K562 (cell line): ENCODE results near the gene SLC22A23. TPM values are rescaled to one million over a fixed set of nuclear protein-coding genes. Genes with fewer than 3 reads are reported as not detected.

Source experiments
- ETS2 ChIP-seq: IDR thresholded peaks from 2 replicates; pipeline ENCODE4 v1.6.1; 2016; ENCODE audit warnings: borderline replicate concordance, missing genetic modification characterization, mild to moderate bottlenecking, moderate library complexity, missing compliant biosample characterization; ENCODE audit not compliant: poor library complexity, severe bottlenecking
- GTF2A2 ChIP-seq: IDR thresholded peaks from 2 replicates; pipeline ENCODE4 v1.6.1; 2016; ENCODE audit warnings: mild to moderate bottlenecking, missing genetic modification characterization, missing compliant biosample characterization
- HES1 ChIP-seq: fragments of 450-650 bp; IDR thresholded peaks from 2 replicates; pipeline ENCODE4 v1.6.1; 2016; ENCODE audit warnings: low read depth, mild to moderate bottlenecking, moderate library complexity
- HIVEP1 ChIP-seq: fragments of 250-450 bp; sonication (Bioruptor Pico); IDR thresholded peaks from 2 replicates; pipeline ENCODE4 v1.4.0; 2020; ENCODE audit warnings: mild to moderate bottlenecking
- NCOA6 ChIP-seq: fragments of 450-650 bp; IDR thresholded peaks from 2 replicates; pipeline ENCODE4 v1.6.1; 2017; ENCODE audit warnings: mild to moderate bottlenecking
- NEUROD1 ChIP-seq: fragments of 150-350 bp; IDR thresholded peaks from 2 replicates; pipeline ENCODE4 v1.6.1; 2014; ENCODE audit warnings: borderline replicate concordance, low read length, low read depth; ENCODE audit not compliant: partially characterized antibody
- NR3C1 ChIP-seq: sonication (generic); formaldehyde crosslinking; IDR thresholded peaks from 2 replicates; pipeline ENCODE4 v1.8.1; 2022; ENCODE audit warnings: missing genetic modification reagents
- POLR2AphosphoS5 ChIP-seq: IDR thresholded peaks from 2 replicates; pipeline ENCODE4 v1.6.1; 2011; ENCODE audit warnings: mild to moderate bottlenecking, low read depth, low read length, moderate library complexity; ENCODE audit not compliant: control insufficient read depth, insufficient read depth
- STAT5B ChIP-seq: fragments of 250-450 bp; sonication (Bioruptor Pico); IDR thresholded peaks from 2 replicates; pipeline ENCODE4 v1.8.0; 2021; ENCODE audit warnings: mild to moderate bottlenecking, inconsistent platforms
- TARDBP ChIP-seq: fragments of 450-650 bp; IDR thresholded peaks from 2 replicates; pipeline ENCODE4 v1.6.1; 2016
- TRIM28 ChIP-seq: fragments of 450-650 bp; IDR thresholded peaks from 2 replicates; pipeline ENCODE4 v1.6.1; 2017
- ZBTB9 ChIP-seq: fragments of 450-650 bp; formaldehyde crosslinking; IDR thresholded peaks from 2 replicates; pipeline ENCODE4 v1.4.0; 2020; ENCODE audit warnings: mild to moderate bottlenecking, moderate library complexity
- ZC3H11A ChIP-seq: IDR thresholded peaks from 2 replicates; pipeline ENCODE4 v1.6.1; 2012; ENCODE audit warnings: low read depth, low read length, improper control_type of control experiment
- ZNF696 ChIP-seq: fragments of 250-450 bp; sonication (Bioruptor Pico); conservative IDR thresholded peaks from 2 replicates; pipeline ENCODE4 v1.4.0; 2020; ENCODE audit warnings: mild to moderate bottlenecking, moderate library complexity
- ZNF75A ChIP-seq: fragments of 450-650 bp; formaldehyde crosslinking; IDR thresholded peaks from 2 replicates; pipeline ENCODE4 v1.4.0; 2020; ENCODE audit warnings: mild to moderate bottlenecking
- polyA plus RNA-seq, 8 experiments: library from polyadenylated mRNA; depleted of rRNA in 4 of 8; stranded (reverse) in 5 of 8; unstranded in 3 of 8; fragments of >200 nt; fragmentation: Nextera tagmentation in 2 of 8; fragmentation: Illumina TruSeq in 1 of 8; extraction: Ambion mirVana in 2 of 8; extraction: Trizol in 1 of 8; gene quantifications; 2 replicates each; pipeline versions ENCODE4 v1.2.1 to v1.2.3, GENCODE V29; 2011 to 2014; ENCODE audit warnings: inconsistent platforms in 1 of 8, missing spikeins in 1 of 8
- total RNA-seq, 7 experiments: library from RNA; depleted of rRNA in 6 of 7; stranded (reverse); fragments of >200 nt in 6 of 7; fragmentation: Illumina TruSeq in 2 of 7; extraction: Trizol in 2 of 7; gene quantifications; 2 replicates each; pipeline versions ENCODE4 v1.2.1 to v1.2.3, GENCODE V29; 2011 to 2021; ENCODE audit warnings: low replicate concordance in 1 of 7
- TF ChIP-seq, protein P1 (sequence below): sonication (generic); formaldehyde crosslinking; IDR thresholded peaks from 2 replicates; pipeline ENCODE4 v1.8.0; 2023; ENCODE audit warnings: mild to moderate bottlenecking, missing genetic modification reagents
- TF ChIP-seq, protein P2 (sequence below): fragments of 450-650 bp; IDR thresholded peaks from one replicate; pipeline ENCODE4 v1.6.1; 2018; ENCODE audit warnings: mild to moderate bottlenecking, moderate library complexity; ENCODE audit not compliant: partially characterized antibody
- TF ChIP-seq, protein P3 (sequence below): sonication (generic); formaldehyde crosslinking; IDR thresholded peaks from 2 replicates; pipeline ENCODE4 v1.9.0; 2022; ENCODE audit warnings: mild to moderate bottlenecking, missing genetic modification reagents
- TF ChIP-seq, protein P4 (sequence below): sonication (generic); IDR thresholded peaks from 2 replicates; pipeline ENCODE4 v1.6.1; 2016

SLC22A23 gene
- total and polyA plus RNA-seq, 9 of the 15 experiments (the other 6 are each of a cell fraction or from before 2014, with no cell fraction given) = 0.30 to 8.7 (median 2.5) TPM

GRCh38 chr6:3324262-3324942, 132.4 kb downstream of the SLC22A23 start (continued):
- TF ChIP-seq, protein P1, sequence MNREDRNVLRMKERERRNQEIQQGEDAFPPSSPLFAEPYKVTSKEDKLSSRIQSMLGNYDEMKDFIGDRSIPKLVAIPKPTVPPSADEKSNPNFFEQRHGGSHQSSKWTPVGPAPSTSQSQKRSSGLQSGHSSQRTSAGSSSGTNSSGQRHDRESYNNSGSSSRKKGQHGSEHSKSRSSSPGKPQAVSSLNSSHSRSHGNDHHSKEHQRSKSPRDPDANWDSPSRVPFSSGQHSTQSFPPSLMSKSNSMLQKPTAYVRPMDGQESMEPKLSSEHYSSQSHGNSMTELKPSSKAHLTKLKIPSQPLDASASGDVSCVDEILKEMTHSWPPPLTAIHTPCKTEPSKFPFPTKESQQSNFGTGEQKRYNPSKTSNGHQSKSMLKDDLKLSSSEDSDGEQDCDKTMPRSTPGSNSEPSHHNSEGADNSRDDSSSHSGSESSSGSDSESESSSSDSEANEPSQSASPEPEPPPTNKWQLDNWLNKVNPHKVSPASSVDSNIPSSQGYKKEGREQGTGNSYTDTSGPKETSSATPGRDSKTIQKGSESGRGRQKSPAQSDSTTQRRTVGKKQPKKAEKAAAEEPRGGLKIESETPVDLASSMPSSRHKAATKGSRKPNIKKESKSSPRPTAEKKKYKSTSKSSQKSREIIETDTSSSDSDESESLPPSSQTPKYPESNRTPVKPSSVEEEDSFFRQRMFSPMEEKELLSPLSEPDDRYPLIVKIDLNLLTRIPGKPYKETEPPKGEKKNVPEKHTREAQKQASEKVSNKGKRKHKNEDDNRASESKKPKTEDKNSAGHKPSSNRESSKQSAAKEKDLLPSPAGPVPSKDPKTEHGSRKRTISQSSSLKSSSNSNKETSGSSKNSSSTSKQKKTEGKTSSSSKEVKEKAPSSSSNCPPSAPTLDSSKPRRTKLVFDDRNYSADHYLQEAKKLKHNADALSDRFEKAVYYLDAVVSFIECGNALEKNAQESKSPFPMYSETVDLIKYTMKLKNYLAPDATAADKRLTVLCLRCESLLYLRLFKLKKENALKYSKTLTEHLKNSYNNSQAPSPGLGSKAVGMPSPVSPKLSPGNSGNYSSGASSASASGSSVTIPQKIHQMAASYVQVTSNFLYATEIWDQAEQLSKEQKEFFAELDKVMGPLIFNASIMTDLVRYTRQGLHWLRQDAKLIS = no peak
- no peak for TF ChIP-seq STAT5B (CRISPR knock-in tag)
- no peak for TF ChIP-seq HES1
- TF ChIP-seq ETS2 (tag) = no peak
- TF ChIP-seq ZNF75A = no peak
- TF ChIP-seq ZBTB9 = no peak
- TF ChIP-seq TRIM28 = 0 out of 2 replicates have a peak, but pooled peaks have one; percentile 36
- TF ChIP-seq, protein P2, sequence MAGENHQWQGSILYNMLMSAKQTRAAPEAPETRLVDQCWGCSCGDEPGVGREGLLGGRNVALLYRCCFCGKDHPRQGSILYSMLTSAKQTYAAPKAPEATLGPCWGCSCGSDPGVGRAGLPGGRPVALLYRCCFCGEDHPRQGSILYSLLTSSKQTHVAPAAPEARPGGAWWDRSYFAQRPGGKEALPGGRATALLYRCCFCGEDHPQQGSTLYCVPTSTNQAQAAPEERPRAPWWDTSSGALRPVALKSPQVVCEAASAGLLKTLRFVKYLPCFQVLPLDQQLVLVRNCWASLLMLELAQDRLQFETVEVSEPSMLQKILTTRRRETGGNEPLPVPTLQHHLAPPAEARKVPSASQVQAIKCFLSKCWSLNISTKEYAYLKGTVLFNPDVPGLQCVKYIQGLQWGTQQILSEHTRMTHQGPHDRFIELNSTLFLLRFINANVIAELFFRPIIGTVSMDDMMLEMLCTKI = no peak
- TF ChIP-seq ZC3H11A = no peak
- TF ChIP-seq GTF2A2 (tag) = no peak
- TF ChIP-seq, protein P3, sequence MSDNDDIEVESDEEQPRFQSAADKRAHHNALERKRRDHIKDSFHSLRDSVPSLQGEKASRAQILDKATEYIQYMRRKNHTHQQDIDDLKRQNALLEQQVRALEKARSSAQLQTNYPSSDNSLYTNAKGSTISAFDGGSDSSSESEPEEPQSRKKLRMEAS (CRISPR knock-in tag) = peak; percentile 67; the same call in 1 of the 2 replicates
- peak; percentile 47 for TF ChIP-seq NEUROD1
- 0 out of 2 replicates have a peak, but pooled peaks have one; percentile 61 for TF ChIP-seq TARDBP
- no peak for TF ChIP-seq NCOA6
- TF ChIP-seq, protein P4, sequence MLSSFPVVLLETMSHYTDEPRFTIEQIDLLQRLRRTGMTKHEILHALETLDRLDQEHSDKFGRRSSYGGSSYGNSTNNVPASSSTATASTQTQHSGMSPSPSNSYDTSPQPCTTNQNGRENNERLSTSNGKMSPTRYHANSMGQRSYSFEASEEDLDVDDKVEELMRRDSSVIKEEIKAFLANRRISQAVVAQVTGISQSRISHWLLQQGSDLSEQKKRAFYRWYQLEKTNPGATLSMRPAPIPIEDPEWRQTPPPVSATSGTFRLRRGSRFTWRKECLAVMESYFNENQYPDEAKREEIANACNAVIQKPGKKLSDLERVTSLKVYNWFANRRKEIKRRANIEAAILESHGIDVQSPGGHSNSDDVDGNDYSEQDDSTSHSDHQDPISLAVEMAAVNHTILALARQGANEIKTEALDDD = peak; percentile 92
- no peak for TF ChIP-seq ZNF696 (CRISPR knock-in tag)
- no peak for TF ChIP-seq NR3C1
- no peak for TF ChIP-seq POLR2AphosphoS5
- no peak for TF ChIP-seq HIVEP1 (CRISPR knock-in tag)
